ENCODE results near the gene PRKAR2B.

The PRKAR2B gene

GRCh38 chr7:107145067-107145838 lies 100.7 kb downstream of the PRKAR2B start:
- no peak overlapping the region for H3K4me3 ChIP-seq (ENCODE audit: low read depth, low read length)
- no peak for TF ChIP-seq CTCF (IDR thresholded peaks at IDR 0.05; ENCODE audit: low read depth, low read length)

GRCh38 chr7:107147464-107148393 lies 103.2 kb downstream of the PRKAR2B start:
- peak; percentile 51 for TF ChIP-seq CTCF (IDR thresholded peaks at IDR 0.05; ENCODE audit: low read depth, low read length)
- H3K4me3 ChIP-seq (ENCODE audit: low read depth, low read length): no peak overlapping the region

- no peak for TF ChIP-seq CTCF (IDR thresholded peaks at IDR 0.05; ENCODE audit: low read depth, low read length)
- H3K4me3 ChIP-seq (ENCODE audit: low read depth, low read length): no peak overlapping the region
Measured at GRCh38 chr7:107148721-107149120, 104.2 kb downstream of the PRKAR2B start.

GRCh38 chr7:107149863-107150262 lies 105.4 kb downstream of the PRKAR2B start:
- no peak for TF ChIP-seq CTCF (IDR thresholded peaks at IDR 0.05; ENCODE audit: low read depth, low read length)
- H3K4me3 ChIP-seq (ENCODE audit: low read depth, low read length): no peak overlapping the region

GRCh38 chr7:107150375-107151073 lies 106.0 kb downstream of the PRKAR2B start:
- no peak overlapping the region for H3K4me3 ChIP-seq (ENCODE audit: low read depth, low read length)
- 0 out of 2 replicates have a peak, but pooled peaks have one; percentile 22 for TF ChIP-seq CTCF (IDR thresholded peaks at IDR 0.05; ENCODE audit: low read depth, low read length)

GRCh38 chr7:107151538-107151937 lies 107.0 kb downstream of the PRKAR2B start:
- H3K4me3 ChIP-seq (ENCODE audit: low read depth, low read length): no peak overlapping the region
- TF ChIP-seq CTCF (IDR thresholded peaks at IDR 0.05; ENCODE audit: low read depth, low read length): no peak
